Transverse colon (tissue), 4 donors: ENCODE measurements around the gene ZNHIT6. TPM values are rescaled to one million over a fixed set of nuclear protein-coding genes. Genes with fewer than 3 reads are reported as not detected.

Experiments
- DNase-seq: peaks from one replicate; pipeline ENCODE4 v3.0.0-alpha.2; 2019
- H3K27ac ChIP-seq, 4 donors: fragments of 200-600 bp; sonication (generic); 2 replicates each; pipeline ENCODE4 v1.5.1; 2016 to 2018; ENCODE audit warnings: inconsistent platforms in 4 of 4
- H3K27me3 ChIP-seq: fragments of 200-600 bp; sonication (generic); 2 replicates; pipeline ENCODE4 v1.5.1; 2017; ENCODE audit warnings: inconsistent platforms
- H3K36me3 ChIP-seq, 4 donors: fragments of 200-600 bp; sonication (generic); 2 replicates each; pipeline ENCODE4 v1.5.1; 2017 to 2019; ENCODE audit warnings: inconsistent platforms in 4 of 4
- H3K4me1 ChIP-seq, 4 donors: fragments of 200-600 bp; sonication (generic); 2 replicates each; pipeline ENCODE4 v1.5.1; 2017 to 2020; ENCODE audit warnings: inconsistent platforms in 4 of 4
- H3K4me3 ChIP-seq, 4 donors: fragments of 200-600 bp; sonication (generic); 1 replicate in 1 of 4; 2 replicates in 3 of 4; pipeline versions ENCODE4 v1.5.1 to v1.6.1; 2017 to 2019; ENCODE audit warnings: inconsistent platforms in 4 of 4
- H3K9me3 ChIP-seq, 2 donors: fragments of 200-600 bp; sonication (generic); 2 replicates each; pipeline ENCODE4 v1.5.1; 2017 to 2019; ENCODE audit warnings: inconsistent platforms in 2 of 2
- EP300 ChIP-seq: sonication (generic); formaldehyde crosslinking; IDR thresholded peaks from one replicate; pipeline ENCODE4 v1.6.1; 2017; ENCODE audit warnings: antibody characterized with exemption, low read depth
- POLR2A ChIP-seq: fragments of 450-650 bp; IDR thresholded peaks from one replicate; pipeline ENCODE4 v1.6.1; 2016; ENCODE audit warnings: antibody characterized with exemption, mild to moderate bottlenecking, moderate library complexity
- POLR2AphosphoS5 ChIP-seq, 3 donors: sonication (generic); formaldehyde crosslinking; IDR thresholded peaks; one replicate each; pipeline ENCODE4 v1.6.1; 2016; ENCODE audit warnings: antibody characterized with exemption in 3 of 3
- WGBS, 2 donors: methylation state at CpG; one replicate each; pipeline ENCODE4 v1.1.5; 2018; ENCODE audit warnings: low coverage in 1 of 2; 5-methylcytosine and 5-hydroxymethylcytosine counted together
- in situ Hi-C, 4 donors: fragments of 200-750 bp; cut with MboI; loops; one replicate each; pipeline versions ENCODE4 v1.15.0 to v1.15.1; 2017; ENCODE audit warnings: low sequenced_read_pairs in 3 of 4, low pct_ligation_motif_present in 1 of 4, low pct_unique_long_range_greater_than_20kb in 1 of 4
- intact Hi-C: fragments of 100-400 bp; cut with DNase I; formaldehyde crosslinking; loops from one replicate; pipeline ENCODE4 v1.15.1; 2023; ENCODE audit warnings: low total_unique reads
- total RNA-seq, 4 donors: library from RNA; depleted of rRNA; stranded (reverse); fragments of >200 nt; gene quantifications; one replicate each; pipeline ENCODE4 v1.1.0, GENCODE V29; 2016
- TF ChIP-seq, protein P1 (sequence below), 5 experiments: fragments of 200-600 bp in 3 of 5; fragments of 450-650 bp in 2 of 5; sonication (generic) in 3 of 5; IDR thresholded peaks; 1 replicate in 2 of 5; 2 replicates in 3 of 5; pipeline ENCODE4 v1.5.1; 2016 to 2017; ENCODE audit warnings: antibody characterized with exemption in 5 of 5, inconsistent platforms in 3 of 5, mild to moderate bottlenecking in 2 of 5, moderate library complexity in 1 of 5

The ZNHIT6 gene
- total RNA-seq, 4 donors from 2014 or later, result 2.6 to 7.8 (median 4.8) TPM

DNA sequence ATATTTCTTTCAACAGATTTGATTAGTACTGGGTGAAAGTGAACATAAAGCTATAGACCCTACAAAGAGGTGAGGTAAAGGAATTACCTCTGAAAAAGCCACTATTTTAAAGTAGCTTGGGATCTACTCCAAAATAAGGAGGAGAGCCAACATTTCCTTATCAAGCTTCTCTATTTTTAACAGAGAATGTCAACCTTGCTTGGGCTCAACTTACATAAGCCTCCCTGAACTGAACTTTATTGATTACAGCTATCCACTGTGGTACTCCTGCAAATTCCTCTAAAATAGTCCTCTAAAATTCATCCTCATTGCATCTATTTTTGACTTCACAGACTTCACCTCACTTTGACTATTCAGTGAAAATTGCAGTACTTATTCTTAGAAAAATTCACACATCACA lies 10.3 kb downstream of the ZNHIT6 start:
- no peaks in the 10 kb centered on the region for H3K4me1 ChIP-seq
- H3K9me3 ChIP-seq, result no peaks in the 10 kb centered on the region
- no peak for TF ChIP-seq POLR2AphosphoS5 (IDR thresholded peaks at IDR 0.05)
- TF ChIP-seq EP300, result no peak
- intact Hi-C loops, result no loop called here
- no peak overlapping the region for H3K27ac ChIP-seq
- no peaks in the 10 kb centered on the region for H3K27me3 ChIP-seq
- no peak overlapping the region for H3K4me3 ChIP-seq
- peaks cover 0 to 18% (median 5%) of the 10 kb centered on the region in 4 donors for H3K36me3 ChIP-seq
- no peak for DNase-seq
- in situ Hi-C loops, result loop anchor here in 1 of 4 donors (25.0 kb wide), 1 partner anchor 386 kb away; no protein-coding TSS in a partner anchor

DNA sequence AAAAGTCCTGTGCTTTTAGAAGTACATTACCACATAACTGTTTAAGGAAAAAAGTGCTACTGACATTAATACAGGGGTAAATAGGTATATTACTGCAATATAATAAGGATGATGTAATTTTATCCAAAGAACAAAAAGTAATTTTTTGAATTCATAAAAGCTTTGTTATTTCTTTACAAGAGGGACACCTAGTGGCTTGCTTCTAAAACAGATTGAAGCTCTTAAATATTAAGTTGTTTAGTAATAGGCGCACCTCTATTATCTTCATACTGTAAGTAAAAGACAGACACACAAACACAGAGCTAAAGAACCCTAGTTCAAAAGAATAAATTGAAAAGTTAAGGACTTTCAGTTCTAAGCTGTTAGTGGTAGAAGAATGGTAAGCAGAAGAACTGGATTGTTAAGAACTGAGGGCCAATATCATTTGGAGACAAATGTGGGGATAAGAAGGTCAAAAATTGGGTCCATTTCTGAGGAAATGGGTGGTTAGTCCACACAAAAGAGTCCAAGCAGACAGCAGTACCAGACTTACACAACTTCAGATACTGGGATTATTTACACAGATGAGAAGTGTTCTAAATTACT lies 15.4 kb downstream of the ZNHIT6 start:
- Histone ChIP-seq H3K27ac (no peak overlapping the region), H3K4me1 (peaks cover 0 to 5% (median 0%) of the 10 kb centered on the region in 4 donors), H3K36me3 (no peaks in the 10 kb centered on the region), H3K9me3 (no peaks in the 10 kb centered on the region), H3K4me3 (no peak overlapping the region), H3K27me3 (no peaks in the 10 kb centered on the region)
- in situ Hi-C loops (loop anchor here in 1 of 4 donors (25.0 kb wide), 1 partner anchor 381 kb away; no protein-coding TSS in a partner anchor), intact Hi-C loops (loop anchor here (5.0 kb wide), 1 partner anchor 386 kb away; no protein-coding TSS in a partner anchor)
- 62 to 65% methylated on average over 1 of the region's 1 CpG for WGBS, 2 donors
- no peak for DNase-seq
- TF ChIP-seq, protein P1, sequence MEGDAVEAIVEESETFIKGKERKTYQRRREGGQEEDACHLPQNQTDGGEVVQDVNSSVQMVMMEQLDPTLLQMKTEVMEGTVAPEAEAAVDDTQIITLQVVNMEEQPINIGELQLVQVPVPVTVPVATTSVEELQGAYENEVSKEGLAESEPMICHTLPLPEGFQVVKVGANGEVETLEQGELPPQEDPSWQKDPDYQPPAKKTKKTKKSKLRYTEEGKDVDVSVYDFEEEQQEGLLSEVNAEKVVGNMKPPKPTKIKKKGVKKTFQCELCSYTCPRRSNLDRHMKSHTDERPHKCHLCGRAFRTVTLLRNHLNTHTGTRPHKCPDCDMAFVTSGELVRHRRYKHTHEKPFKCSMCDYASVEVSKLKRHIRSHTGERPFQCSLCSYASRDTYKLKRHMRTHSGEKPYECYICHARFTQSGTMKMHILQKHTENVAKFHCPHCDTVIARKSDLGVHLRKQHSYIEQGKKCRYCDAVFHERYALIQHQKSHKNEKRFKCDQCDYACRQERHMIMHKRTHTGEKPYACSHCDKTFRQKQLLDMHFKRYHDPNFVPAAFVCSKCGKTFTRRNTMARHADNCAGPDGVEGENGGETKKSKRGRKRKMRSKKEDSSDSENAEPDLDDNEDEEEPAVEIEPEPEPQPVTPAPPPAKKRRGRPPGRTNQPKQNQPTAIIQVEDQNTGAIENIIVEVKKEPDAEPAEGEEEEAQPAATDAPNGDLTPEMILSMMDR (IDR thresholded peaks at IDR 0.05), result peak; percentile 31 to 47 (median 39)
- no peak for TF ChIP-seq POLR2A
- TF ChIP-seq EP300, result no peak
- no peak for TF ChIP-seq POLR2AphosphoS5 (IDR thresholded peaks at IDR 0.05)

DNA sequence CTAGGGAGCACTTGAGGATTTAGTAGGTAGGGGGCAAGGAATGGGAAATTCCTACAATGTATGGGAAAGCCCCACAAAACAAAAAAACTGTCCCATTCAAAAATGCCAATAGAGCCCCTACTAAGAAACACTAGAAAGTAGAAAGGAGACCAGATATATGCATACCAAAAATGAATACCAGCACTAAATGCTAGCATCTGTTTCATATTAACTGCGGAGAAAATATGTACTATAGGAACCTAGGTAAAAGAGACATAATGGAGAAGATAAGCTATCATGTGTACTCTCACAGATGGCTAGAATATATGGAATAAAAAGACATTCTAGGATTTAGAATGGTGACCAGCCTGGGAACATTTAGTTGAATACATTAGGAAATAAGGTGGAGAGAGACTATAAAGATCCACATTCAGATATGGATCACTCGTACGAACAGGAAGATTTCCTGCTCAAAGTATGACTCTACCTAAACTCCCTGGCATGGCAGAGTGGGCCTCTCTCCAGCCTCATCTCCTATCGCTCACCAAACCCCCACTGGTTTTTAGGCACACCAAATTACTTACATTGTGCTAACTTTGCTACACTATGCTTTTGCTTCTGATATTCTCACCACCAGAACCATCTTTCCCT lies 18.3 kb downstream of the ZNHIT6 start:
- H3K4me3 ChIP-seq, result no peak overlapping the region
- no peaks in the 10 kb centered on the region for H3K36me3 ChIP-seq
- DNase-seq, result no peak
- no peaks in the 10 kb centered on the region for H3K9me3 ChIP-seq
- H3K27ac ChIP-seq, result no peak overlapping the region
- no peaks in the 10 kb centered on the region for H3K27me3 ChIP-seq
- TF ChIP-seq POLR2A (no peak), POLR2AphosphoS5 (IDR thresholded peaks at IDR 0.05) (no peak), EP300 (no peak)
- TF ChIP-seq, protein P1 (IDR thresholded peaks at IDR 0.05), result no peak
- in situ Hi-C loops, result loop anchor here in 1 of 4 donors (25.0 kb wide), 1 partner anchor 378 kb away; no protein-coding TSS in a partner anchor
- intact Hi-C loops, result loop anchor here (5.0 kb wide), 1 partner anchor 383 kb away; no protein-coding TSS in a partner anchor
- peaks cover 0 to 5% (median 0%) of the 10 kb centered on the region in 4 donors for H3K4me1 ChIP-seq
- WGBS, 2 donors, result 87% methylated on average over 3 to 4 of the region's 4 CpGs

DNA sequence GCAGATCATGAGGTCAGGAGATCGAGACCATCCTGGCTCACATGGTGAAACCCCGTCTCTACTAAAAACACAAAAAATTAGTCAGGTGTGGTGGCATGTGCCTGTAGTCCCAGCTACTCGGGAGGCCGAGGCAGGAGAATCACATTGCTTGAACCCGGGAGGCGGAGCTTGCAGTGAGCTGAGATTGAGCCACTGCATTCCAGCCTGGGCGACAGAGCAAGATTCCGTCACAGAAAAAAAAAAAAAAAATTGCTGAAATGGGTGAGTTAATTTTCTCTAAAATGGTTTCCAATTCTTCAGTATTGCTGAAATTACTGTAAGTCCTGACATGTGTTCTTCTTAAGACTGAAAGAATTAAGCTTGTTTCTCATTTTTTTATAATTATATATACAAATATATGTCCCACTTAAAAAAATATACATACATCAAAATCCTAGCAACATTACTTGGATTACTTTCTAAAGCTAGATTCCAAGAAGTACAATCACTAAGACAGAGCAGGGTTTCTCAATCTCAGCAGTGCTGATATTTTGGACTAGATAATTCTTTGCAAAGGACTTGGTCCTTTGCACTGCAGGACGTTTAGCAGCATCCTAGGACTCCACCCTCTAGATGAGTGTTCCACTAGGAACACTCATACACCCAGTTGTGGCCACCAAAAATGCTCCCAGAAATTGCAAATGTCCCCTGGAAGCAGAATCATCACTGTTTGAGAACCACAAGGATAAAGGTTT lies 24.8 kb downstream of the ZNHIT6 start:
- Histone ChIP-seq H3K27me3 (no peaks in the 10 kb centered on the region), H3K27ac (no peak overlapping the region), H3K36me3 (peaks cover 0 to 6% (median 0%) of the 10 kb centered on the region in 4 donors), H3K9me3 (no peaks in the 10 kb centered on the region), H3K4me1 (no peaks in the 10 kb centered on the region), H3K4me3 (no peak overlapping the region)
- intact Hi-C loops (no loop called here), in situ Hi-C loops (loop anchor here in 1 of 4 donors (25.0 kb wide), 1 partner anchor 371 kb away; no protein-coding TSS in a partner anchor)
- DNase-seq, result no peak
- WGBS, 2 donors, result 87 to 92% methylated on average over 3 to 9 of the region's 9 CpGs
- no peak for TF ChIP-seq EP300
- no peak for TF ChIP-seq POLR2AphosphoS5 (IDR thresholded peaks at IDR 0.05)
- no peak for TF ChIP-seq POLR2A
- TF ChIP-seq, protein P1 (IDR thresholded peaks at IDR 0.05), result no peak
